GM06990 (cell line): ENCODE results near the gene PTEN.

Experiments used
- DNase-seq: peaks from one replicate; pipeline ENCODE4 v3.0.0-alpha.2; 2011; ENCODE audit not compliant: insufficient read length; ENCODE audit errors: extremely low read depth
- H3K27me3 ChIP-seq: replicated peaks from 2 replicates; pipeline ENCODE4 v1.6.0; 2011; ENCODE audit warnings: low read length; ENCODE audit not compliant: control insufficient read depth, insufficient read depth
- H3K36me3 ChIP-seq: 2 replicates; pipeline ENCODE4 v1.5.1; 2011; ENCODE audit warnings: low read length; ENCODE audit not compliant: control insufficient read depth, insufficient read depth
- H3K4me3 ChIP-seq: replicated peaks from 2 replicates; pipeline ENCODE4 v1.5.1; 2011; ENCODE audit warnings: low read depth, mild to moderate bottlenecking, control low read depth, low read length
- TF ChIP-seq, protein P1 (sequence below): IDR thresholded peaks from 2 replicates; pipeline ENCODE4 v1.5.1; 2011; ENCODE audit warnings: low read length, control low read depth, mild to moderate bottlenecking, inconsistent platforms; ENCODE audit not compliant: insufficient read depth, poor library complexity, severe bottlenecking

Gene PTEN

GRCh38 chr10:87918254-87918859, 54.9 kb downstream of the PTEN start:
- Histone ChIP-seq H3K27me3 (no peaks in the 10 kb centered on the region), H3K4me3 (no peak overlapping the region), H3K36me3 (peaks cover 5% of the 10 kb centered on the region)
- DNase-seq, result no peak
- TF ChIP-seq, protein P1, sequence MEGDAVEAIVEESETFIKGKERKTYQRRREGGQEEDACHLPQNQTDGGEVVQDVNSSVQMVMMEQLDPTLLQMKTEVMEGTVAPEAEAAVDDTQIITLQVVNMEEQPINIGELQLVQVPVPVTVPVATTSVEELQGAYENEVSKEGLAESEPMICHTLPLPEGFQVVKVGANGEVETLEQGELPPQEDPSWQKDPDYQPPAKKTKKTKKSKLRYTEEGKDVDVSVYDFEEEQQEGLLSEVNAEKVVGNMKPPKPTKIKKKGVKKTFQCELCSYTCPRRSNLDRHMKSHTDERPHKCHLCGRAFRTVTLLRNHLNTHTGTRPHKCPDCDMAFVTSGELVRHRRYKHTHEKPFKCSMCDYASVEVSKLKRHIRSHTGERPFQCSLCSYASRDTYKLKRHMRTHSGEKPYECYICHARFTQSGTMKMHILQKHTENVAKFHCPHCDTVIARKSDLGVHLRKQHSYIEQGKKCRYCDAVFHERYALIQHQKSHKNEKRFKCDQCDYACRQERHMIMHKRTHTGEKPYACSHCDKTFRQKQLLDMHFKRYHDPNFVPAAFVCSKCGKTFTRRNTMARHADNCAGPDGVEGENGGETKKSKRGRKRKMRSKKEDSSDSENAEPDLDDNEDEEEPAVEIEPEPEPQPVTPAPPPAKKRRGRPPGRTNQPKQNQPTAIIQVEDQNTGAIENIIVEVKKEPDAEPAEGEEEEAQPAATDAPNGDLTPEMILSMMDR, result no peak

DNA sequence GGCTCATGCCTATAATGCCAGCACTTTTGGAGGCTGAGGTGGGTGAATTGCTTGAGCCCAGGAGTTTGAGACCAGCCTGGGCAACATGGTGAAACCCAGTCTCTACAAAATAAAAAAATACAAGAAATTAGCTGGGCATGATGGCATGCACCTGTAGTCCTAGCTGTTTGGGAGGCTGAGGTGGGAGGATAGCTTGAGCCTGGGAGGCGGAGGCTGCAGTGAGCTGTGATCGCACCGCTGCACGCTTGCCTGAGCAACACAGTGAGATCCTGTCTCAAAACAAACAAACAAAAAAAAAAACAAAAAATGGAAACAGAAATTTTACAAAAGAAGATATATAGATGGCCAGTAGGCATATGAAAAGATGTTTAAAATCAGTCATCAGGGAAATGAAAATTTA, 57.1 kb downstream of the PTEN start:
- Histone ChIP-seq H3K36me3 (no peaks in the 10 kb centered on the region; the same call in none of the 2 replicates), H3K27me3 (no peaks in the 10 kb centered on the region), H3K4me3 (no peak overlapping the region)
- TF ChIP-seq, protein P1, result no peak
- no peak for DNase-seq

GRCh38 chr10:87921931-87922688, 58.7 kb downstream of the PTEN start:
- no peak overlapping the region for H3K4me3 ChIP-seq
- DNase-seq, result no peak

DNA sequence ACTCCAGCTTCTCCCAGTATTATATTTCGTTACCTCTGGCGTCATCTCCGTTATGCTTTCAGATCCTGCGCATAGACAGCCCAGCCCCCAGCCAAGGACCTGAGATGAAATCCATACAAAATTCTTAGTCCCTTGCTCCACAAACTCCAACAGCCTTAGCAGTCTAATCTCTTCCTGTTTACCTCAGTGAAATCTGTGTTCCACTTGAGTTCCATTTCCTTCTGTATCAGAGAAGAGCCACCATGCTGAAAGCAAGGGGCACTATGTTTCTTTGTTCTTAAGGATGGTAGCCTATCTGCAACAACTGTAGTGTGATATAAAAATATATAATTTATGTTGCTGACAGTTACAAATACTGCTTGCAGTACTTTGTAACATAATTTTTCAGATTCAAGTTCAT, 59.8 kb downstream of the PTEN start:
- no peaks in the 10 kb centered on the region; the same call in none of the 2 replicates for H3K36me3 ChIP-seq
- H3K27me3 ChIP-seq, result no peaks in the 10 kb centered on the region
- H3K4me3 ChIP-seq, result no peak overlapping the region
- TF ChIP-seq, protein P1, result no peak
- DNase-seq, result no peak

More at GRCh38 chr10:87921931-87922688, 58.7 kb downstream of the PTEN start:
- TF ChIP-seq, protein P1, result no peak
- Histone ChIP-seq H3K27me3 (no peaks in the 10 kb centered on the region), H3K36me3 (no peaks in the 10 kb centered on the region; the same call in none of the 2 replicates)

- no peak for DNase-seq
- H3K4me3 ChIP-seq, result no peak overlapping the region
- H3K36me3 ChIP-seq, result no peaks in the 10 kb centered on the region; the same call in 1 of the 2 replicates
- TF ChIP-seq, protein P1, result no peak
- no peaks in the 10 kb centered on the region for H3K27me3 ChIP-seq
These were observed 62.1 kb downstream of the PTEN start for GRCh38 chr10:87925570-87925969.
